Endothelial cell of umbilical vein (primary cell): Measurements from ENCODE around the gene AGMO. TPM values are rescaled to one million over a fixed set of nuclear protein-coding genes. Genes with fewer than 3 reads are reported as not detected.

ENCODE experiments used
- BruUV-seq: library from RNA; stranded (reverse); fragments of 400-500 nt; replicated peaks from 2 replicates; lab custom pipeline; 2021; lab: Mats Ljungman, UMichigan
- CTCF ChIA-PET: fragments of 300-600, 350-600 bp; sonication (Branson Sonifier 250); formaldehyde crosslinking; loops from one replicate; lab custom pipeline; 2021; ENCODE audit warnings: antibody characterized with exemption, inconsistent platforms; lab: Charles Lee
- POLR2A ChIA-PET: fragments of 300-600, 350-600 bp; sonication (Branson Sonifier 250); formaldehyde crosslinking; loops from one replicate; lab custom pipeline; 2021; ENCODE audit warnings: antibody characterized with exemption, inconsistent platforms; lab: Charles Lee
- DNase-seq: peaks from one replicate; pipeline ENCODE4 v3.0.0-alpha.2; 2011; ENCODE audit warnings: low read depth, low spot score
- FAIRE-seq: peaks from 2 replicates; lab custom pipeline; 2011; peaks lifted over from hg19 to GRCh38; lab: Jason Lieb, UNC
- H2AFZ ChIP-seq: 2 replicates; pipeline ENCODE4 v1.6.0; 2012; ENCODE audit warnings: low read depth, low read length, control low read depth, inconsistent platforms
- H3K27ac ChIP-seq: 2 replicates; pipeline ENCODE4 v1.5.1; 2011; ENCODE audit warnings: low read depth, mild to moderate bottlenecking, control low read depth, low read length, moderate library complexity; ENCODE audit not compliant: insufficient read depth
- H3K27me3 ChIP-seq, 2 experiments: 2 replicates each; pipeline versions ENCODE4 v1.6.0 to v1.6.1; 2011; ENCODE audit warnings: low read length in 2 of 2, mixed read lengths in 1 of 2; ENCODE audit not compliant: control insufficient read depth in 2 of 2, insufficient read depth in 2 of 2
- H3K36me3 ChIP-seq, 2 experiments: 2 replicates in 1 of 2; 3 replicates in 1 of 2; pipeline ENCODE4 v1.5.1; 2011; ENCODE audit warnings: low read length in 2 of 2, mild to moderate bottlenecking in 1 of 2, moderate library complexity in 1 of 2; ENCODE audit not compliant: control insufficient read depth in 2 of 2, insufficient read depth in 2 of 2; ENCODE audit errors: extremely low read depth in 1 of 2
- H3K4me1 ChIP-seq: 3 replicates; pipeline ENCODE4 v1.5.1; 2011; ENCODE audit warnings: mild to moderate bottlenecking, low read length; ENCODE audit not compliant: control insufficient read depth, insufficient read depth; ENCODE audit errors: extremely low read depth
- H3K4me2 ChIP-seq: 2 replicates; pipeline ENCODE4 v1.6.1; 2011; ENCODE audit warnings: low read length, control low read depth, mixed read lengths; ENCODE audit not compliant: insufficient read depth
- H3K4me3 ChIP-seq, 3 experiments: fragments of 200-600 bp in 1 of 3; sonication (generic), shearing (Covaris generic) in 1 of 3; replicated peaks in 1 of 3; 2 replicates each; pipeline ENCODE4 v1.5.1; 2011 to 2016; ENCODE audit warnings: control low read depth in 3 of 3, low read length in 3 of 3, mild to moderate bottlenecking in 2 of 3, inconsistent platforms in 1 of 3, low read depth in 1 of 3, moderate library complexity in 1 of 3; ENCODE audit not compliant: insufficient read depth in 1 of 3
- H3K79me2 ChIP-seq: 2 replicates; pipeline ENCODE4 v1.6.0; 2012; ENCODE audit warnings: low read length, inconsistent platforms; ENCODE audit not compliant: control insufficient read depth, insufficient read depth
- H3K9ac ChIP-seq: replicated peaks from 2 replicates; pipeline ENCODE3; 2011; ENCODE audit warnings: low read length, control low read depth; ENCODE audit not compliant: insufficient read depth; ENCODE audit errors: extremely low read depth
- H3K9me1 ChIP-seq: replicated peaks from 3 replicates; pipeline ENCODE4 v1.6.0; 2011; ENCODE audit warnings: mild to moderate bottlenecking, low read length; ENCODE audit not compliant: control insufficient read depth, insufficient read depth; ENCODE audit errors: extremely low read depth
- H3K9me3 ChIP-seq: replicated peaks from 2 replicates; pipeline ENCODE4 v1.5.1; 2012; ENCODE audit warnings: low read length, inconsistent platforms; ENCODE audit not compliant: control insufficient read depth, insufficient read depth
- H4K20me1 ChIP-seq: replicated peaks from 2 replicates; pipeline ENCODE3; 2011; ENCODE audit warnings: mild to moderate bottlenecking, low read length; ENCODE audit not compliant: control insufficient read depth, insufficient read depth; ENCODE audit errors: extremely low read depth
- EZH2 ChIP-seq: IDR thresholded peaks from 2 replicates; pipeline ENCODE4 v1.6.1; 2012; ENCODE audit warnings: borderline replicate concordance, low read depth, mild to moderate bottlenecking, moderate library complexity, low read length, inconsistent platforms; ENCODE audit not compliant: severe bottlenecking
- FOS ChIP-seq: IDR thresholded peaks from 2 replicates; pipeline ENCODE4 v1.6.1; 2011; ENCODE audit warnings: mild to moderate bottlenecking, low read length, moderate library complexity, borderline replicate concordance; ENCODE audit not compliant: insufficient read depth
- GATA2 ChIP-seq: IDR thresholded peaks from 2 replicates; pipeline ENCODE4 v1.7.0; 2011; ENCODE audit warnings: low read depth, mild to moderate bottlenecking, moderate library complexity, mixed read lengths, low read length; ENCODE audit not compliant: insufficient read length, insufficient read depth
- JUN ChIP-seq: IDR thresholded peaks from 2 replicates; pipeline ENCODE4 v1.6.1; 2011; ENCODE audit warnings: borderline replicate concordance, low read depth; ENCODE audit not compliant: insufficient read length, insufficient read depth
- MYC ChIP-seq: IDR thresholded peaks from one replicate; pipeline ENCODE4 v1.6.1; 2011; ENCODE audit warnings: mild to moderate bottlenecking, low read depth, low read length
- POLR2A ChIP-seq: IDR thresholded peaks from 2 replicates; pipeline ENCODE4 v1.6.1; 2012; ENCODE audit warnings: low read depth, mild to moderate bottlenecking, control low read depth, low read length
- POLR2AphosphoS5 ChIP-seq: IDR thresholded peaks from 2 replicates; pipeline ENCODE4 v1.6.1; 2012; ENCODE audit warnings: low read depth, mild to moderate bottlenecking, control low read depth, low read length, moderate library complexity; ENCODE audit not compliant: insufficient read depth
- dilution Hi-C: fragments of 300-500 bp; cut with MboI; formaldehyde crosslinking; loops from one replicate; pipeline ENCODE4 v1.15.0; 2019; ENCODE audit warnings: low sequenced_read_pairs; ENCODE audit not compliant: extremely low pct_ligation_motif_present
- intact Hi-C: fragments of 100-400 bp; cut with micrococcal nuclease; formaldehyde crosslinking; loops from one replicate; pipeline ENCODE4 v1.10.0; 2022
- polyA plus RNA-seq, 4 experiments: library from polyadenylated mRNA; depleted of rRNA in 3 of 4; stranded (reverse) in 3 of 4; unstranded in 1 of 4; fragments of >200 nt; gene quantifications; 2 replicates each; pipeline versions ENCODE4 v1.2.1 to v1.2.3, GENCODE V29; 2011 to 2012; ENCODE audit warnings: missing spikeins in 1 of 4
- total RNA-seq: library from RNA; stranded (reverse); gene quantifications from 2 replicates; pipeline ENCODE4 v1.2.3, GENCODE V29; 2021
- TF ChIP-seq, protein P1 (sequence below), 2 donors: IDR thresholded peaks; 1 replicate in 1 of 2; 2 replicates in 1 of 2; pipeline ENCODE4 v1.5.1; 2011; ENCODE audit warnings: low read length in 2 of 2, mild to moderate bottlenecking in 2 of 2, moderate library complexity in 2 of 2, control low read depth in 1 of 2, inconsistent platforms in 1 of 2, low read depth in 1 of 2; ENCODE audit not compliant: insufficient read depth in 1 of 2; ENCODE audit errors: extremely low read depth in 1 of 2
- TF ChIP-seq, protein P2 (sequence below): IDR thresholded peaks from 2 replicates; pipeline ENCODE4 v1.6.1; 2011; ENCODE audit not compliant: insufficient read depth, insufficient read length

AGMO gene
- total and polyA plus RNA-seq, 2 donors (not counting 3 experiments of a cell fraction or from before 2014, with no cell fraction given): 0.23 to 0.40 TPM

DNA sequence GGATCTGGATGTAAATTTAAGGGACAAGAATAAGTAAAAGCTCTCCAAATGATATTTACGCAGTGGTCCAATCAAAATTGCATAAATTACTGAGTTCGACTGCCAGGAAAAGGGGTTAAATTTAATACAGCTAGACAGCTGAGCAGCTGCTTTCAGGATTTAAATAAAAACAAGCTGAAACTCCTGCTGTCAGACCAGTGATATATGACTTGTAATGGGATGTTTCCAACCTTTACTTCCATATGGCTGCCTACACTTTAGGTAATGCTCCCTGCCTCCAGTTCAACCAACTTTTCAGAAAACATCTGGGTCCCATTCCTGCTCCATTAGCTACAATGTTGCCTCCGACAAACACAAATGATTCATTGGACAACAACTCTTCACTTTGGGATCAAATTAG, 333.0 kb downstream of the AGMO start:
- Histone ChIP-seq H2AFZ (no peak overlapping the region), H3K4me1 (no peaks in the 10 kb centered on the region), H3K9ac (no peak overlapping the region), H3K9me3 (no peaks in the 10 kb centered on the region), H3K27ac (no peak overlapping the region), H4K20me1 (no peaks in the 10 kb centered on the region), H3K4me2 (no peak overlapping the region), H3K4me3 (no peak overlapping the region), H3K9me1 (no peaks in the 10 kb centered on the region), H3K79me2 (no peaks in the 10 kb centered on the region), H3K36me3 (no peaks in the 10 kb centered on the region), H3K27me3 (no peaks in the 10 kb centered on the region)
- dilution Hi-C loops (no loop called here), intact Hi-C loops (no loop called here)
- FAIRE-seq: no peak
- POLR2A ChIA-PET: no interaction called here
- CTCF ChIA-PET: interaction anchor here (1.0 to 1.1 kb wide), 2 partner anchors 9 to 61 kb away, joined by 3 read pairs; no protein-coding TSS in a partner anchor
- DNase-seq: no peak
- TF ChIP-seq FOS: no peak
- no peak for TF ChIP-seq POLR2A
- TF ChIP-seq MYC: no peak
- TF ChIP-seq, protein P1, sequence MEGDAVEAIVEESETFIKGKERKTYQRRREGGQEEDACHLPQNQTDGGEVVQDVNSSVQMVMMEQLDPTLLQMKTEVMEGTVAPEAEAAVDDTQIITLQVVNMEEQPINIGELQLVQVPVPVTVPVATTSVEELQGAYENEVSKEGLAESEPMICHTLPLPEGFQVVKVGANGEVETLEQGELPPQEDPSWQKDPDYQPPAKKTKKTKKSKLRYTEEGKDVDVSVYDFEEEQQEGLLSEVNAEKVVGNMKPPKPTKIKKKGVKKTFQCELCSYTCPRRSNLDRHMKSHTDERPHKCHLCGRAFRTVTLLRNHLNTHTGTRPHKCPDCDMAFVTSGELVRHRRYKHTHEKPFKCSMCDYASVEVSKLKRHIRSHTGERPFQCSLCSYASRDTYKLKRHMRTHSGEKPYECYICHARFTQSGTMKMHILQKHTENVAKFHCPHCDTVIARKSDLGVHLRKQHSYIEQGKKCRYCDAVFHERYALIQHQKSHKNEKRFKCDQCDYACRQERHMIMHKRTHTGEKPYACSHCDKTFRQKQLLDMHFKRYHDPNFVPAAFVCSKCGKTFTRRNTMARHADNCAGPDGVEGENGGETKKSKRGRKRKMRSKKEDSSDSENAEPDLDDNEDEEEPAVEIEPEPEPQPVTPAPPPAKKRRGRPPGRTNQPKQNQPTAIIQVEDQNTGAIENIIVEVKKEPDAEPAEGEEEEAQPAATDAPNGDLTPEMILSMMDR (IDR thresholded peaks at IDR 0.05; ENCODE audit: extremely low read depth in 1 of 2, insufficient read depth in 1 of 2, low read depth in 1 of 2, low read length in 2 of 2): no peak
- no peak for TF ChIP-seq EZH2
- no peak for TF ChIP-seq GATA2
- BruUV-seq: no TSS peak

DNA sequence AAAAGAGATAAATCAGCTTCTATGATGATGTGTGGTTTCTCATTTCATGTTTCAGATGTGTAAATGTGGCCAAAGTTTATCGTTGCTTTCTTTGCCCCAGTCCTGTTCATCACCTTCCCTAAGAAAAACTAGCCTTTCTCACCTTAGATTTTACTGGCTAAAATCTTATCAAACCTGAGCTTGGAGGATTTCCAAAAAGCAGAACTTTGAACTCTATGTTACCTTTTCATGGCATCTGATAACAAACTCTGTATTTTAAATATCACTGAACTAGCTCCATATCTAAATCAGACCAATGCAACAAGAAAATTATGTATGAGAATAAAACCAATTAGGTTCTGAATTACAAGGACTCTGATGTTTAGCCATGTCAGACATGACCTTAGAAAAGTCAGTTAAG, 335.8 kb downstream of the AGMO start:
- ChIA-PET CTCF (interaction anchor here (0.9 to 1.0 kb wide), 3 partner anchors 13 to 508 kb away, joined by 3 to 5 read pairs (median 4); no protein-coding TSS in a partner anchor), POLR2A (no interaction called here)
- Histone ChIP-seq H2AFZ (no peak overlapping the region), H3K4me1 (no peaks in the 10 kb centered on the region), H3K27me3 (no peaks in the 10 kb centered on the region), H3K4me3 (no peak overlapping the region), H3K9me1 (no peaks in the 10 kb centered on the region), H3K4me2 (no peak overlapping the region), H3K79me2 (no peaks in the 10 kb centered on the region), H4K20me1 (no peaks in the 10 kb centered on the region), H3K9me3 (no peaks in the 10 kb centered on the region), H3K9ac (no peak overlapping the region), H3K36me3 (no peaks in the 10 kb centered on the region), H3K27ac (no peak overlapping the region)
- BruUV-seq: no TSS peak
- TF ChIP-seq, protein P2, sequence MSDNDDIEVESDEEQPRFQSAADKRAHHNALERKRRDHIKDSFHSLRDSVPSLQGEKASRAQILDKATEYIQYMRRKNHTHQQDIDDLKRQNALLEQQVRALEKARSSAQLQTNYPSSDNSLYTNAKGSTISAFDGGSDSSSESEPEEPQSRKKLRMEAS: no peak
- TF ChIP-seq EZH2 (no peak), POLR2A (no peak), POLR2AphosphoS5 (no peak), JUN (no peak), GATA2 (no peak), MYC (no peak), FOS (no peak)
- TF ChIP-seq, protein P1 (IDR thresholded peaks at IDR 0.05; ENCODE audit: extremely low read depth in 1 of 2, insufficient read depth in 1 of 2, low read depth in 1 of 2, low read length in 2 of 2): no peak
- dilution Hi-C loops (no loop called here), intact Hi-C loops (no loop called here)
- no peak for FAIRE-seq
- DNase-seq: no peak
